KMS-11 (cell line): ENCODE measurements around the gene UGT3A2.
"Not testable (repeated sequence)": the region's sequence is repeated elsewhere in the genome, so short reads cannot be mapped to it uniquely, and the experiment has no call there.

Experiments
- H2AFZ ChIP-seq: fragments of 200-600 bp; sonication (generic); 2 replicates; pipeline ENCODE4 v1.6.1; 2016; ENCODE audit warnings: antibody characterized with exemption, mixed run types, low read depth
- H3K27ac ChIP-seq: fragments of 200-600 bp; sonication (generic); 2 replicates; pipeline ENCODE4 v1.6.1; 2016; ENCODE audit warnings: mild to moderate bottlenecking, mixed run types
- H3K27me3 ChIP-seq: fragments of 200-600 bp; sonication (generic); 2 replicates; pipeline ENCODE4 v1.6.1; 2017; ENCODE audit warnings: mild to moderate bottlenecking, low read depth, mixed run types, moderate library complexity; ENCODE audit not compliant: insufficient read depth
- H3K36me3 ChIP-seq: fragments of 200-600 bp; sonication (generic); 2 replicates; pipeline ENCODE4 v1.6.1; 2017; ENCODE audit warnings: mild to moderate bottlenecking, mixed run types; ENCODE audit not compliant: insufficient read depth
- H3K4me1 ChIP-seq: fragments of 200-600 bp; sonication (generic); 2 replicates; pipeline ENCODE4 v1.6.1; 2016; ENCODE audit warnings: mild to moderate bottlenecking, low read depth, mixed run types; ENCODE audit not compliant: poor library complexity, severe bottlenecking
- H3K4me2 ChIP-seq: fragments of 200-600 bp; sonication (generic); 2 replicates; pipeline ENCODE4 v1.7.0; 2016; ENCODE audit warnings: mild to moderate bottlenecking, mixed run types
- H3K4me3 ChIP-seq: fragments of 200-600 bp; sonication (generic); IDR thresholded peaks from 2 replicates; pipeline ENCODE4 v1.6.1; 2017; ENCODE audit warnings: low read depth, low read length, mixed read lengths; ENCODE audit not compliant: insufficient read depth
- H3K79me2 ChIP-seq: fragments of 200-600 bp; sonication (generic); 2 replicates; pipeline ENCODE4 v1.6.1; 2016; ENCODE audit warnings: low read depth, mixed run types; ENCODE audit not compliant: insufficient read depth
- H3K9ac ChIP-seq: fragments of 200-600 bp; sonication (generic); 2 replicates; pipeline ENCODE4 v1.6.1; 2016; ENCODE audit warnings: mild to moderate bottlenecking, mixed run types
- H4K20me1 ChIP-seq: fragments of 200-600 bp; sonication (generic); 2 replicates; pipeline ENCODE4 v1.6.1; 2016; ENCODE audit warnings: mild to moderate bottlenecking, mixed run types; ENCODE audit not compliant: insufficient read depth
- CTCF ChIP-seq: fragments of 200-600 bp; sonication (generic); conservative IDR thresholded peaks from 2 replicates; pipeline ENCODE4 v1.6.1; 2017; ENCODE audit warnings: low read depth, mild to moderate bottlenecking, antibody characterized with exemption, low read length, moderate library complexity, mixed read lengths

The UGT3A2 gene

GRCh38 chr5:36040651-36041536 lies 25.8 kb downstream of the UGT3A2 start:
- Histone ChIP-seq H3K4me3 (no peak overlapping the region), H4K20me1 (no peaks in the 10 kb centered on the region), H3K27ac (no peak overlapping the region), H3K4me2 (no peak overlapping the region), H3K36me3 (no peaks in the 10 kb centered on the region), H2AFZ (no peak overlapping the region), H3K79me2 (no peaks in the 10 kb centered on the region), H3K9ac (no peak overlapping the region), H3K4me1 (no peaks in the 10 kb centered on the region), H3K27me3 (no peaks in the 10 kb centered on the region)
- no peak for TF ChIP-seq CTCF

GRCh38 chr5:36035696-36036095 lies 31.0 kb downstream of the UGT3A2 start:
- Histone ChIP-seq H3K36me3 (no peaks in the 10 kb centered on the region), H3K9ac (no peak overlapping the region), H4K20me1 (no peaks in the 10 kb centered on the region), H3K4me1 (no peaks in the 10 kb centered on the region), H3K4me3 (no peak overlapping the region), H2AFZ (no peak overlapping the region), H3K27ac (no peak overlapping the region), H3K79me2 (no peaks in the 10 kb centered on the region), H3K4me2 (no peak overlapping the region), H3K27me3 (no peaks in the 10 kb centered on the region)
- TF ChIP-seq CTCF, result no peak

GRCh38 chr5:36034536-36035134 lies 32.0 kb downstream of the UGT3A2 start:
- not testable (repeated sequence) for H4K20me1 ChIP-seq, H3K27ac ChIP-seq, H3K9ac ChIP-seq, H3K4me2 ChIP-seq, H3K4me3 ChIP-seq, H2AFZ ChIP-seq, H3K4me1 ChIP-seq, H3K36me3 ChIP-seq, H3K27me3 ChIP-seq, H3K79me2 ChIP-seq

- no peak overlapping the region for H3K27ac ChIP-seq
- no peak overlapping the region for H3K9ac ChIP-seq
- no peak overlapping the region for H2AFZ ChIP-seq
- no peaks in the 10 kb centered on the region for H3K27me3 ChIP-seq
- H3K4me1 ChIP-seq, result no peaks in the 10 kb centered on the region
- no peaks in the 10 kb centered on the region for H3K79me2 ChIP-seq
- H3K4me2 ChIP-seq, result no peak overlapping the region
- no peak overlapping the region for H3K4me3 ChIP-seq
- H3K36me3 ChIP-seq, result no peaks in the 10 kb centered on the region
- TF ChIP-seq CTCF, result no peak
- no peaks in the 10 kb centered on the region for H4K20me1 ChIP-seq
Observed at GRCh38 chr5:36033486-36033885, 33.2 kb downstream of the UGT3A2 start.

GRCh38 chr5:36033047-36033446 lies 33.6 kb downstream of the UGT3A2 start:
- Histone ChIP-seq H3K4me3 (no peak overlapping the region), H3K27me3 (no peaks in the 10 kb centered on the region), H3K27ac (no peak overlapping the region), H4K20me1 (no peaks in the 10 kb centered on the region), H3K36me3 (no peaks in the 10 kb centered on the region), H3K4me2 (no peak overlapping the region), H3K4me1 (no peaks in the 10 kb centered on the region), H3K79me2 (no peaks in the 10 kb centered on the region), H2AFZ (no peak overlapping the region), H3K9ac (no peak overlapping the region)
- no peak for TF ChIP-seq CTCF
